ENCODE results near the gene PCDHA8.
"Not testable (repeated sequence)": the region's sequence is repeated elsewhere in the genome, so short reads cannot be mapped to it uniquely, and the experiment has no call there.

PCDHA8 gene, protein sequence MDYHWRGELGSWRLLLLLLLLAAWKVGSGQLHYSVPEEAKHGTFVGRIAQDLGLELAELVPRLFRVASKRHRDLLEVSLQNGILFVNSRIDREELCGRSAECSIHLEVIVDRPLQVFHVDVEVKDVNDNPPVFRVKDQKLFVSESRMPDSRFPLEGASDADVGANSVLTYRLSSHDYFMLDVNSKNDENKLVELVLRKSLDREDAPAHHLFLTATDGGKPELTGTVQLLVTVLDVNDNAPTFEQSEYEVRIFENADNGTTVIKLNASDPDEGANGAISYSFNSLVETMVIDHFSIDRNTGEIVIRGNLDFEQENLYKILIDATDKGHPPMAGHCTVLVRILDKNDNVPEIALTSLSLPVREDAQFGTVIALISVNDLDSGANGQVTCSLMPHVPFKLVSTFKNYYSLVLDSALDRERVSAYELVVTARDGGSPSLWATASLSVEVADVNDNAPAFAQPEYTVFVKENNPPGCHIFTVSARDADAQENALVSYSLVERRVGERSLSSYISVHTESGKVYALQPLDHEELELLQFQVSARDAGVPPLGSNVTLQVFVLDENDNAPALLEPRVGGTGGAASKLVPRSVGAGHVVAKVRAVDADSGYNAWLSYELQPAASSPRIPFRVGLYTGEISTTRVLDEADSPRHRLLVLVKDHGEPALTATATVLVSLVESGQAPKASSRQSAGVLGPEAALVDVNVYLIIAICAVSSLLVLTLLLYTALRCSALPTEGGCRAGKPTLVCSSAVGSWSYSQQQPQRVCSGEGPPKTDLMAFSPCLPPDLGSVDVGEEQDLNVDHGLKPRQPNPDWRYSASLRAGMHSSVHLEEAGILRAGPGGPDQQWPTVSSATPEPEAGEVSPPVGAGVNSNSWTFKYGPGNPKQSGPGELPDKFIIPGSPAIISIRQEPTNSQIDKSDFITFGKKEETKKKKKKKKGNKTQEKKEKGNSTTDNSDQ
- total RNA-seq = 0 reads per million in 2 experiments

DNA sequence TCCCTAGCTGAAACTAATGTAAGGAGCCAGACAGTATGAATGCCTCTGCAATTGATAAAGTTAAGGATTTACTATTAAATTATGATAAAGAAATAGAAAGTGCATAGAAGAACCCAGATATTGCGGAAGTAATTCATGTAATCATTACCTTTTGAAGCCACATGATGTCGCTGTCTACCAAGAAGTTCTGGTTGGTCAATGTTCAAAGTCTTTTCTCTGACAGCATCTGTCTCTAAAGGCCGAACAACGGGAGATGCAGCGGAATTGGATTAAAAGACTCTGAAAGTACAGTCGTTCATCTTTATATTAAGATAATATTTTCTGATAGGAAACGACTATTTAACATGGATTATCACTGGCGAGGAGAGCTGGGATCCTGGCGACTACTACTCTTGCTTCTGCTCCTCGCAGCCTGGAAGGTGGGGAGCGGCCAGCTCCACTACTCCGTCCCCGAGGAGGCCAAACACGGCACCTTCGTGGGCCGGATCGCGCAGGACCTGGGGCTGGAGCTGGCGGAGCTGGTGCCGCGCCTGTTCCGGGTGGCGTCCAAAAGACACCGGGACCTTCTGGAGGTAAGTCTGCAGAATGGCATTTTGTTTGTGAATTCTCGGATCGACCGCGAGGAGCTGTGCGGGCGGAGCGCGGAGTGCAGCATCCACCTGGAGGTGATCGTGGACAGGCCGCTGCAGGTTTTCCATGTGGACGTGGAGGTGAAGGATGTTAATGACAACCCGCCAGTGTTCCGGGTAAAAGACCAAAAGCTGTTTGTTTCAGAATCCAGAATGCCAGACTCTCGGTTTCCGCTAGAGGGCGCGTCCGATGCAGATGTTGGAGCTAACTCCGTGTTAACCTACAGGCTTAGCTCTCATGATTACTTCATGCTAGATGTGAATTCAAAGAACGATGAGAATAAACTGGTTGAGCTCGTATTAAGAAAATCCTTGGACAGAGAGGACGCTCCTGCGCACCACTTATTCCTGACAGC is at the start of gene PCDHA8:
Gene PCDHA8, plus strand, starts transcription at position 210 of the 985 bp plus-strand sequence. Its CDS starts 135 bp downstream, at position 345.
- no peak for DNase-seq (ENCODE audit: low read depth)

DNA sequence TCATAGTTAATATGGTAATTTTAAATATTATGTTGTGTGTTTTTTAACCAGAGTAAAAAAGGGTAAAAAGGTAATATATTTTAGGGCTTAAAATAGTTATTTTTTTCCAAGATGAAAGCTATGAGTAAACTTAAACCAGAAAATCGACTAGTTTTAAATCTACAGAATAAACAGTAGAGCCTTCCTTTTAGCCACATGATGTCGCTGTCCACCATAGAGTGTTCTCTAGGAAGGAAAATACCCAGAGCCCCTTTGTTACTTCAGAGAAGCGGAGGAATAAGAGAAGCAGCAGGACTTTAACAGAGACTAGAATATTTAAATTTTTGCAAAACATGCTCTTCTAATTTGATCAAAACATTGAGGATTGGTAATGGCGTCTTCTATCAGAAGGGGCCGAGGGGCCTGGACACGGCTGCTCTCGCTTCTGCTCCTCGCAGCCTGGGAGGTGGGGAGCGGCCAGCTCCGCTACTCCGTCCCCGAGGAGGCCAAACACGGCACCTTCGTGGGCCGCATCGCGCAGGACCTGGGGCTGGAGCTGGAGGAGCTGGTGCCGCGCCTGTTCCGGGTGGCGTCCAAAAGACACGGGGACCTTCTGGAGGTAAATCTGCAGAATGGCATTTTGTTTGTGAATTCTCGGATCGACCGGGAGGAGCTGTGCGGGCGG is 46.3 kb upstream of the PCDHA8 start, which contains the start of gene PCDHA2:
Gene PCDHA2, plus strand, starts transcription at position 258 of the 664 bp plus-strand sequence.
- no peak for DNase-seq (ENCODE audit: low read depth)

DNA sequence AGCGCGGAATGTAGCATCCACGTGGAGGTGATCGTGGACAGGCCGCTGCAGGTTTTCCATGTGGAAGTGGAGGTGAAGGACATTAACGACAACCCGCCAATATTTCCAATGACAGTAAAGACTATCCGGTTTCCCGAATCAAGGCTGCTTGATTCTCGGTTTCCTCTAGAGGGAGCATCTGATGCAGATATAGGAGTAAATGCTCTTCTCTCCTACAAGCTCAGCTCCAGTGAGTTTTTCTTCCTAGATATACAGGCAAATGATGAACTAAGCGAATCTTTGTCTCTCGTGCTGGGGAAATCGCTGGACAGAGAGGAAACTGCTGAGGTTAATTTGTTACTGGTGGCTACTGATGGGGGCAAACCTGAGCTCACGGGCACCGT is 45.7 kb upstream of the PCDHA8 start:
- no peak for DNase-seq (ENCODE audit: low read depth)

DNA sequence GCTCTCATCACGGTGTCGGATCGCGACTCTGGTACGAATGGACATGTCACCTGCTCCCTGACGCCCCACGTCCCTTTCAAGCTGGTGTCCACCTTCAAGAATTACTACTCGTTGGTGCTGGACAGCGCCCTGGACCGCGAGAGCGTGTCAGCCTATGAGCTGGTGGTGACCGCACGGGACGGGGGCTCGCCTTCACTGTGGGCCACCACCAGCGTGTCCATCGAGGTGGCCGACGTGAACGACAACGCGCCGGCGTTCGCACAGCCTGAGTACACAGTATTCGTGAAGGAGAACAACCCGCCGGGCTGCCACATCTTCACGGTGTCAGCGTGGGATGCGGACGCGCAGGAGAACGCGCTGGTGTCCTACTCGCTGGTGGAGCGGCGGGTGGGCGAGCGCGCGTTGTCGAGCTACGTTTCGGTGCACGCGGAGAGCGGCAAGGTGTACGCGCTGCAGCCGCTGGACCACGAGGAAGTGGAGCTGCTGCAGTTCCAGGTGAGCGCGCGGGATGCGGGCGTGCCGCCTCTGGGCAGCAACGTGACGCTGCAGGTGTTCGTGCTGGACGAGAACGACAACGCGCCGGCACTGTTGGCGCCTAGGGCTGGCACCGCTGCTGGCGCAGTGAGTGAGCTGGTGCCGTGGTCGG is 44.8 kb upstream of the PCDHA8 start:
- DNase-seq (ENCODE audit: low read depth) = not testable (repeated sequence)

DNA sequence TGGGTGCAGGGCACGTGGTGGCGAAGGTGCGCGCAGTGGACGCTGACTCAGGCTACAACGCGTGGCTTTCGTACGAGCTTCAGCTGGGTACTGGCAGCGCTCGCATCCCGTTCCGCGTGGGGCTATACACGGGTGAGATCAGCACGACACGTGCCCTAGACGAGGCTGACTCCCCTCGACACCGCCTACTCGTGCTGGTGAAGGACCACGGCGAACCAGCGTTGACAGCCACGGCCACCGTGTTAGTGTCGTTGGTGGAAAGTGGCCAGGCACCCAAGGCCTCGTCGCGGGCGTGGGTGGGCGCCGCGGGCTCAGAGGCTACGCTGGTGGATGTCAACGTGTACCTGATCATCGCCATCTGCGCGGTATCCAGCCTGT is 44.3 kb upstream of the PCDHA8 start:
- DNase-seq (ENCODE audit: low read depth) = no peak

DNA sequence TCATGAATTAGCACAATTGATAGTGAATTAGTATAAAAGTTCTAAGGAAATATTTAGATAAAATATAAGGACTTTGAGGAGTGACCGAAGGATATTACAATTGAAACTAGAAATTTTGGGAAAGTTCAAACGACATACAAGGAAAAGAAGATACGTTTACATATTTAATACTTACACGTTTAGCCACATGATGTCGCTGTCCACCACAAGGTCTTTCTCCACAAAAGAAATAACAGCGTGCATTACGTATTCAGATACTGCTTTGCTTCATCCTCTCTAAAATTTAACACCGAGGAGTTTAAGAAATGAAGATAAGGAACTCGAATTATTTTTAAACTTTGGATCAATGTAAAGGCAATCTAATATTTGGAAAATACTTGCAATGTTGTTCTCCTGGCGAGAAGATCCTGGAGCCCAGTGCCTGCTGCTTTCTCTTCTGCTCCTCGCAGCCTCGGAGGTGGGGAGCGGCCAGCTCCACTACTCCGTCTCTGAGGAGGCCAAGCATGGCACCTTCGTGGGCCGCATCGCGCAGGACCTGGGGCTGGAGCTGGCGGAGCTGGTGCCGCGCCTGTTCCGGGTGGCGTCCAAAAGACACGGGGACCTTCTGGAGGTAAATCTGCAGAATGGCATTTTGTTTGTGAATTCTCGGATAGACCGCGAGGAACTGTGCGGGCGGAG is 40.0 kb upstream of the PCDHA8 start, which contains the start of gene PCDHA3:
Gene PCDHA3, plus strand, starts transcription at position 242 of the 678 bp plus-strand sequence.
- no peak for DNase-seq (ENCODE audit: low read depth)

DNA sequence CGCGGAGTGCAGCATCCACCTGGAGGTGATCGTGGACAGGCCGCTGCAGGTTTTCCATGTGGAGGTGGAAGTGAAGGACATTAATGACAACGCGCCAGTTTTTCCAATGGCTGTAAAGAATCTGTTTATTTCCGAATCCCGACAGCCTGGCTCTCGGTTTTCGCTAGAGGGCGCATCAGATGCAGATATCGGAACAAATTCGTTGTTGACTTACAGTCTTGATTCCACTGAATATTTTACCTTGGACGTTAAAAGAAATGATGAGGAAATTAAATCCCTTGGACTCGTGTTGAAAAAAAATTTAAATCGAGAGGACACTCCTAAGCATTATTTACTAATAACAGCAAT is 39.5 kb upstream of the PCDHA8 start:
- no peak for DNase-seq (ENCODE audit: low read depth)

DNA sequence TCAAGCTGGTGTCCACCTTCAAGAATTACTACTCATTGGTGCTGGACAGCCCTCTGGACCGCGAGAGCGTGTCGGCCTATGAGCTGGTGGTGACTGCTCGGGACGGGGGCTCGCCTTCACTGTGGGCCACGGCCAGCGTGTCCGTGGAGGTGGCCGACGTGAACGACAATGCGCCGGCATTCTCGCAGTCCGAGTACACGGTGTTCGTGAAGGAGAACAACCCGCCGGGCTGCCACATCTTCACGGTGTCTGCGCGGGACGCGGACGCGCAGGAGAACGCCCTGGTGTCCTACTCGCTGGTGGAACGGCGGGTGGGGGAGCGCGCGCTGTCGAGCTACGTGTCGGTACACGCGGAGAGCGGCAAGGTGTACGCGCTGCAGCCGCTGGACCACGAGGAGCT is 38.6 kb upstream of the PCDHA8 start:
- DNase-seq (ENCODE audit: low read depth) = not testable (repeated sequence)

DNA sequence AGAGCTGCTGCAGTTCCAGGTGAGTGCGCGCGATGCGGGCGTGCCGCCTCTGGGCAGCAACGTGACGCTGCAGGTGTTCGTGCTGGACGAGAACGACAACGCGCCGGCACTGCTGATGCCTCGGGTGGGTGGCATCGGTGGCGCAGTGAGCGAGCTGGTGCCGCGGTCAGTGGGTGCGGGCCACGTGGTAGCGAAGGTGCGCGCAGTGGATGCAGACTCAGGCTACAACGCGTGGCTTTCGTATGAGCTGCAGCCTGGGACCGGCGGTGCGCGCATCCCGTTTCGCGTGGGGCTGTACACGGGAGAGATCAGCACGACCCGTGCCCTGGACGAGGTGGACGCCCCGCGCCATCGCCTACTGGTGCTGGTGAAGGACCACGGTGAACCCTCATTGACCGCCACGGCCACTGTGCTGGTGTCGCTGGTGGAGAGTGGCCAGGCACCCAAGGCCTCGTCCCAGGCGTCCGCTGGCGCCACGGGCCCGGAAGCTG is 38.2 kb upstream of the PCDHA8 start:
- DNase-seq (ENCODE audit: low read depth) = no peak

DNA sequence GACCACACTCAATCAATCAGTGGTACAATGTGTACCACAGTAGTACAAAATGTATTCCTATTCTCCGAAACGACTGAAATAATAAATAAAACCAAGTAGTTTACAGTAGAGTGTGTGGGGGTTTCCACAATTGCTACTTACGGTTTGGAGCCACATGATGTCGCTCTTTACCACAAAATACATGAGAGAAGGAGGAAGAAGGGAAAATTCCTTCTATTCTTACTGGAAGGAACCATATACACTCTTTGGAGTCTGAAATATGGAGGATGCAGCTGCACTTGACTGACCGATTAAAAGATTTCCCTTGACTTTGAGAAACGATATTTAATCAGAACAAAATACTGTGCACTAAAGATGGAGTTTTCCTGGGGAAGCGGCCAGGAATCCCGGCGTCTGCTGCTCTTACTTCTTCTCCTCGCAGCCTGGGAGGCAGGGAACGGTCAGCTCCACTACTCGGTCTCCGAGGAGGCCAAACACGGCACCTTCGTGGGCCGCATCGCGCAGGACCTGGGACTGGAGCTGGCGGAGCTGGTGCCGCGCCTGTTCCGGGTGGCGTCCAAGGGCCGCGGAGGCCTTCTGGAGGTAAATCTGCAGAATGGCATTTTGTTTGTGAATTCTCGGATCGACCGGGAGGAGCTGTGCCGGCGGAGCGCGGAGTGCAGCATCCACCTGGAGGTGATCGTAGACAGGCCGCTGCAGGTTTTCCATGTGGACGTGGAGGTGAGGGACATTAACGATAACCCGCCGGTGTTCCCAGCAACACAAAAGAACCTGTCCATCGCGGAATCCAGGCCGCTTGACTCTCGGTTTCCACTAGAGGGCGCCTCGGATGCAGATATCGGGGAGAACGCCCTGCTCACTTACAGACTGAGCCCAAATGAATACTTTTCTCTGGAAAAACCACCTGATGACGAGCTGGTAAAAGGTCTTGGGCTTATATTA is 33.9 kb upstream of the PCDHA8 start, which contains the start of gene PCDHA4:
Gene PCDHA4, plus strand, starts transcription at position 235 of the 942 bp plus-strand sequence.
- no peak for DNase-seq (ENCODE audit: low read depth)

DNA sequence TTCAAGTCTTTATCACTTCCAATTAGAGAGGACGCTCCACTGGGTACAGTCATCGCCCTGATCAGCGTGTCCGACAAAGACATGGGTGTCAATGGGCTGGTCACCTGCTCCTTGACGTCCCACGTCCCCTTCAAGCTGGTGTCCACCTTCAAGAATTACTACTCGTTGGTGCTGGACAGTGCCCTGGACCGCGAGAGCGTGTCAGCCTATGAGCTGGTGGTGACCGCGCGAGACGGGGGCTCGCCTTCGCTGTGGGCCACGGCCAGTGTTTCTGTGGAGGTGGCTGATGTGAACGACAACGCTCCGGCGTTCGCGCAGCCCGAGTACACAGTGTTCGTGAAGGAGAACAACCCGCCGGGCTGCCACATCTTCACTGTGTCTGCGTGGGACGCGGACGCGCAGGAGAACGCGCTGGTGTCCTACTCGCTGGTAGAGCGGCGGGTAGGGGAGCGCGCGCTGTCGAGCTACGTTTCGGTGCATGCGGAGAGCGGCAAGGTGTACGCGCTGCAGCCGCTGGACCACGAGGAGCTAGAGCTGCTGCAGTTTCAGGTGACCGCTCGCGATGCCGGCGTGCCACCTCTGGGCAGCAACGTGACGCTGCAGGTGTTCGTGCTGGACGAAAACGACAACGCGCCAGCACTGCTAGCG is 32.6 kb upstream of the PCDHA8 start:
- DNase-seq (ENCODE audit: low read depth) = not testable (repeated sequence)

DNA sequence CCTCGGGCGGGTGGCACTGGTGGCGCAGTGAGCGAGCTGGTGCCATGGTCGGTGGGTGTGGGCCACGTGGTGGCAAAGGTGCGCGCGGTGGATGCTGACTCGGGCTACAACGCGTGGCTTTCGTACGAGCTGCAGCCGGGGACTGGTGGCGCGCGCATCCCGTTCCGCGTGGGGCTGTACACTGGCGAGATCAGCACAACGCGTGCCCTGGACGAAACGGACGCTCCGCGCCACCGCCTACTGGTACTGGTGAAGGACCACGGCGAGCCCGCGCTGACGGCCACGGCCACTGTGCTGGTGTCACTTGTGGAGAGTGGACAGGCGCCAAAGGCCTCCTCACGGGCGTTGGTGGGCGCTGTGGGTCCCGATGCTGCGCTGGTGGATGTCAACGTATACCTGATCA is 32.1 kb upstream of the PCDHA8 start:
- no peak for DNase-seq (ENCODE audit: low read depth)

DNA sequence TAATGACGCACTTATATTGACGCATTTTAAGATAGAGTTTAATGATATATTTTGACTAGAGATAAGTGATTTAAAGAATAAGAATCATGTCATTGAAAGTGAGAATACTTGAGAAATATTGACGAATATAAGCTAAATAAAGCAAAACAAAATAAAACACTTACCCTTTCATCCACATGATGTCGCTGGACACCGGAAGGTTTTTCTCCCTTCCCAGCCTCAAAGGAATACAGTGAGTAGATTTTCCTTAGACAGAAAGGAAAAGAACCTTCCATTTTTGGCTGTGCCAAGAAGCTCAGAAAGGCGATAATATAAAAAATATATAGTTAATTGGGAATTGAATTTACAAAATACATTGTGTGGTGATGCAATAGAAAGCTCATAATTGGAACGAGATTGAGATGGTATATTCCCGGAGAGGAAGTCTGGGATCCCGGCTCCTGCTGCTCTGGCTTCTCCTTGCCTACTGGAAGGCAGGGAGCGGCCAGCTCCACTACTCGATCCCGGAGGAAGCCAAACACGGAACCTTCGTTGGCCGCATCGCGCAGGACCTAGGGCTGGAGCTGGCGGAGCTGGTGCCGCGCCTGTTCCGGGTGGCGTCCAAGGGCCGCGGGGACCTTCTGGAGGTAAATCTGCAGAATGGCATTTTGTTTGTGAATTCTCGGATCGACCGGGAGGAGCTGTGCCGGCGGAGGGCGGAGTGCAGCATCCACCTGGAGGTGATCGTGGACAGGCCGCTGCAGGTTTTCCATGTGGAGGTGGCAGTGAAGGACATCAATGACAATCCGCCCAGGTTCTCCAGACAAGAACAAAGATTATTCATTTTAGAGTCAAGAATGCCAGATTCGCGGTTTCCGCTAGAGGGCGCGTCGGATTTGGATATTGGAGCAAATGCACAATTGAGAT is 19.4 kb upstream of the PCDHA8 start, which contains the start of gene PCDHA5:
Gene PCDHA5, plus strand, starts transcription at position 239 of the 906 bp plus-strand sequence.
- no peak for DNase-seq (ENCODE audit: low read depth)

DNA sequence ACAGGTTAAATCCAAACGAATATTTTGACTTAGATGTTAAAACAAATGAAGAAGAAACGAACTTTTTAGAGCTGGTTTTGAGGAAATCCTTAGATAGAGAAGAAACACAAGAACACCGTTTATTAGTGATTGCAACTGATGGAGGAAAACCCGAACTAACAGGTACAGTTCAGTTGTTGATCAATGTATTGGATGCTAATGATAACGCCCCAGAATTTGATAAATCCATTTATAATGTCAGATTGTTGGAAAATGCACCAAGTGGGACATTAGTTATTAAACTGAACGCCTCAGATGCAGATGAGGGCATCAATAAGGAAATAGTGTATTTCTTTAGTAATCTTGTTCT is 18.7 kb upstream of the PCDHA8 start:
- DNase-seq (ENCODE audit: low read depth) = no peak

DNA sequence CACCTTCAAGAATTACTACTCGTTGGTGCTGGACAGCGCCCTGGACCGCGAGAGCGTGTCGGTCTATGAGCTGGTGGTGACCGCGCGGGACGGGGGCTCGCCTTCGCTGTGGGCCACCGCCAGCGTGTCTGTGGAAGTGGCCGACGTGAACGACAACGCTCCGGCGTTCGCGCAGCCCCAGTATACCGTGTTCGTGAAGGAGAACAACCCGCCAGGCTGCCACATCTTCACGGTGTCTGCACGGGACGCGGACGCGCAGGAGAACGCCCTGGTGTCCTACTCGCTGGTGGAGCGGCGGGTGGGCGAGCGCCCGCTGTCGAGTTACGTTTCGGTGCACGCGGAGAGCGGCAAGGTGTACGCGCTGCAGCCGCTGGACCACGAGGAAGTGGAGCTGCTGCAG is 18.0 kb upstream of the PCDHA8 start:
- not testable (repeated sequence) for DNase-seq (ENCODE audit: low read depth)

DNA sequence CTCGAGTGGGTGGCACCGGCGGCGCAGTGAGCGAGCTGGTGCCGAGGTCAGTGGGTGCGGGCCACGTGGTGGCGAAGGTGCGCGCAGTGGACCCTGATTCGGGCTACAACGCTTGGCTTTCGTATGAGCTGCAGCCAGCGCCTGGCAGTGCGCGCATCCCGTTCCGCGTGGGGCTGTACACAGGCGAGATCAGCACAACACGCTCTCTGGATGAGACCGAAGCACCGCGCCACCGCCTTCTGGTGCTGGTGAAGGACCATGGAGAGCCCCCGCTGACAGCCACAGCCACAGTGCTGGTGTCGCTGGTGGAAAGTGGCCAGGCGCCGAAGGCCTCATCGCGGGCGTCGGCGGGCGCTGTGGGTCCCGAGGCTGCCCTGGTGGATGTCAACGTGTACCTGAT is 17.5 kb upstream of the PCDHA8 start:
- DNase-seq (ENCODE audit: low read depth) = no peak
